GM20000 (cell line): ENCODE results near the gene TLNRD1.
"Not testable (repeated sequence)": the region's sequence is repeated elsewhere in the genome, so short reads cannot be mapped to it uniquely, and the experiment has no call there.

Source experiments
- DNase-seq: peaks from one replicate; pipeline ENCODE4 v3.0.0; 2012; ENCODE audit warnings: low spot score
- TF ChIP-seq, protein P1 (sequence below): IDR thresholded peaks from 2 replicates; pipeline ENCODE4 v1.5.1; 2012; ENCODE audit warnings: mild to moderate bottlenecking, control low read depth; ENCODE audit errors: extremely low read depth, missing control alignments

The TLNRD1 gene

DNA sequence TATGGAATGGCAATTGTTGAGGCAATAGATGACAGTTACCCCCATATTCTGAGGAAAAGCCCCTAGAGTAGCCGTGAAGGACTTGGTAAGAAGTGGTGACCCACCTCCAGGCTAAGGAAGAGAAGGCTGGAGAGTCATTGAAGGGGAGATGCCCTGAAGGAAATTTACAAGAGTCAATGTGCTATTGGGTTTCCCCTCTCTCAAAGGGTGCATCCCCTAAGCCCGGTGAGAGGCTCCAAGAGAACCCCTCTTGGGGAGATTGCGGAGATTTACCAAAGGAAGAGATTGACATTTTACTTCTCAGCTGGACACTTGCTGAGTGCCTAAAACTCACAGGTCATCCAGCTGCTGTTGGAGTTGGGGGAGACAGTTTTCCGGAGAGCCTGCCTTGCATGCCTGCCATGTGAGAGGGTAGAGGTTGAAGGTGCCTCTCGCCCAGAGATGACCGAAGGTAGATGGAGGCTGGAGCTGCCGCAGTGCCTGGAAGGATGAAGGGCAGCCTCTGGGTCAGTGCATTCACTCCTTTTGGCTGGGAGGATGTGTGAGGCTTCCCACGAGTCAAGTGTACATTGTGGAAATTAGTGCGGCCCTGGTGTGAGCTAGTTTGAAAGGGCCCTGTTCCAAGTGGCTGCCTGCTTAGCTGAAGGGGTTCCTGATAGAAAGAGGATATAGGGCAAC, 41.8 kb upstream of the TLNRD1 start:
- no peak for DNase-seq
- TF ChIP-seq, protein P1, sequence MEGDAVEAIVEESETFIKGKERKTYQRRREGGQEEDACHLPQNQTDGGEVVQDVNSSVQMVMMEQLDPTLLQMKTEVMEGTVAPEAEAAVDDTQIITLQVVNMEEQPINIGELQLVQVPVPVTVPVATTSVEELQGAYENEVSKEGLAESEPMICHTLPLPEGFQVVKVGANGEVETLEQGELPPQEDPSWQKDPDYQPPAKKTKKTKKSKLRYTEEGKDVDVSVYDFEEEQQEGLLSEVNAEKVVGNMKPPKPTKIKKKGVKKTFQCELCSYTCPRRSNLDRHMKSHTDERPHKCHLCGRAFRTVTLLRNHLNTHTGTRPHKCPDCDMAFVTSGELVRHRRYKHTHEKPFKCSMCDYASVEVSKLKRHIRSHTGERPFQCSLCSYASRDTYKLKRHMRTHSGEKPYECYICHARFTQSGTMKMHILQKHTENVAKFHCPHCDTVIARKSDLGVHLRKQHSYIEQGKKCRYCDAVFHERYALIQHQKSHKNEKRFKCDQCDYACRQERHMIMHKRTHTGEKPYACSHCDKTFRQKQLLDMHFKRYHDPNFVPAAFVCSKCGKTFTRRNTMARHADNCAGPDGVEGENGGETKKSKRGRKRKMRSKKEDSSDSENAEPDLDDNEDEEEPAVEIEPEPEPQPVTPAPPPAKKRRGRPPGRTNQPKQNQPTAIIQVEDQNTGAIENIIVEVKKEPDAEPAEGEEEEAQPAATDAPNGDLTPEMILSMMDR: no peak

DNA sequence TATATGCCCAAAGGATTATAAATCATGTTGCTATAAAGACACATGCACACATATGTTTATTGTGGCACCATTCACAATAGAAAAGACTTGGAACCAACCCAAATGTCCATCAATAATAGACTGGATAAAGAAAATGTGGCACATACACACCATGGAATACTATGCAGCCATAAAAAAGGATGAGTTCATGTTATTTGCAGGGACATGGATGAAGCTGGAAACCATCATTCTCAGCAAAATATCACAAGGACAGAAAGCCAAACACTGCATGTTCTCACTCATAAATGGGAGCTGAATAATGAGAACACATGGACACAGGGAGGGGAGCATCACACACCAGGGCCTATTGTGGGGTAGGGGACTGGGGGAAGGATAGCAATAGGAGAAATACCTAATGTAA, 35.3 kb upstream of the TLNRD1 start:
- not testable (repeated sequence) for DNase-seq

DNA sequence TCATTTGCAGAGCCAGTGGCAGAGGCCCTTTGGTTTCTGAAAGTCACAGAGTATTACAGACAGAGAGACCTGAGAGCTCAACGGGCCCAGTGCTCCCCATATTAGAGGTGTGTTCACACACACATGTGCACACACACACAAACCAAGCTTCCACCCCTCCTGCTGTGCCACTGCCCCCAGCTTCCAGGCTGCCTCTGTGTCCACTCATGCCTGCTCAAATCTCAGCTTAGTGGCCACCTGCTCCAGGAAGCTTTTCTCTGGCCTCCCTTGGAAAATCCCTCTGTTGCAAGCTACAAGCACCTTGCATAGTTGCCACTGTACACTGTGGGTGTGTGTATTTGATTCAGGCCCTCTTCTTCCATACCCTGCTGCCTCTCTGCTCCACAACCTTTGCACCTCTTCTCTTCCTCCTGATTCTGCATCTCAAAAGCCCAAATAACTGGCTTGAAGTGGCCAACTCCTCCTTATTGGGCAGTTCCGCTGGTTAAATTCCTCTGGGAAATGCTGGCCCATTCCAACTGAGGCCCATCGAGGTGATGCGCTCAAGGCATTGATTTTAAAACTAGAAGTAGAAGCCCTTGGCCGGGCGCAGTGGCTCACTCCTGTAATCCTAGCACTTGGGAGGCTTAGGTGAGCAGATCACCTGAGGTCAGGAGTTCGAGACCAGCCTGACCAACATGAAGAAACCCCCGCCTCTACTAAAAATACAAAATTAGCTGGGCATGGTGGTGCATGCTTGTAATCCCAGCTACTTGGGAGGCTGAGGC, 34.1 kb upstream of the TLNRD1 start:
- TF ChIP-seq, protein P1: no peak
- DNase-seq: no peak

DNA sequence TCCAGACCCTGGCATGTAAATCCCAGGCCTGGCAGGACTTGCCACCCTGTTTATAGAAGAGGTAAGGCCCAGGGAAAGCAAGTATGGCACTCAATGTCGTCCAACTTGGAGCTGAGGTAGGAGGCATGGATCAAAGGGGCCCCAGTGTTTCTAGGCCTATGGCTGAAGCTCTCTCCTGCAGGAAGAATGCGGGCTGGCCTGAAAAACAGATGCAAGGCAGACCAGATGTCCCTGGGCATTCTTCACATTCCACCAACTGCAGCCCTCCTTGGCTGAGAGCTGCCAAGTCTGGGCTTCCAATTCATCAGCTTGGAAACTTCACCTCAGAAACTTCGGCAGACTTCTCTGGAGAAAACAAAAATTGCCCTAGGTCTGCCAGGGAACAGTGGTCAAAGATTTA, 33.3 kb upstream of the TLNRD1 start:
- TF ChIP-seq, protein P1: no peak
- no peak for DNase-seq

DNA sequence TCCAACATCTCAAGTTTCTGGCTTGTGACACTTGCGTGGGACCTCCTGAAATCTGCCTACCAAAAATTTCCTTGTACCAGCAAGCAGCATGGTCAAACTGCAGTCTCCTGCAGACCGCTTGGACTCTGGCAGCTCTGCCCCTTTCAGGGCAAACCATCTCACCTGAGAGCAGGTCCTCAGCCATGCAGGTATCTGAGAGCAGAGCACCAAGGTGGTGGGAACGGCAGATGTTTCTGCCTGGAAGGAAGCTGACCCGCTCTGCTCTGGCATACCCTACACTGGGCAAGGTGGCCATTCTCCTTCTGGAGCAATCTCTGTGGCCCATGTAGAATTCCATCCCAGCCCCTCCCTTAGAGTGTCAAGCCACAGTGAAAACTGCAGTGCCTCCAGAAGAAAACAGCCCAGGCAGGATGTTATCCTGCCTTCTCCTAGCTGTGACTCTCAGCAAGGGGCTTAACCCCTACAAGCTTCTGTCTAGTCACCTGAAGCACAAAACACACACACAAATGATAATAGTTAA, 32.7 kb upstream of the TLNRD1 start:
- DNase-seq: no peak
- TF ChIP-seq, protein P1: no peak

DNA sequence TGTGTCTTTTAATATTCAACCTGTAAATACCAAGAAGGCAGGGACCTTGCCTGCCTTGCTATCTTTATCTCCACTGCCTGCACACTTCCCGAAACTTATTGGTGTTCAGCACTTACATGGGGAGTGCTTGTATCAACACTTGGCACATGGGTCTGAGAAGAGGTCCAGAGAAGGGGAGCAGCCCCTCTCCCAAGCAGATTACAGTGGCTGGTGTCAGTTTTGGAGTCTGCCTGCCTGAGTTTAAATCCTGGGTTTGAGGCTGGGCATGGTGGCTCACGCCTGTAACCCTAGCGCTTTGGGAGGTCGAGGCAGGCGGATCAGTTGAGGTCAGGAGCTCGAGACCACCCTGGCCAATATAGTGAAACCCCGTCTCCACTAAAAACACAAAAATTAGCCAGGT, 31.4 kb upstream of the TLNRD1 start:
- TF ChIP-seq, protein P1: no peak
- no peak for DNase-seq

DNA sequence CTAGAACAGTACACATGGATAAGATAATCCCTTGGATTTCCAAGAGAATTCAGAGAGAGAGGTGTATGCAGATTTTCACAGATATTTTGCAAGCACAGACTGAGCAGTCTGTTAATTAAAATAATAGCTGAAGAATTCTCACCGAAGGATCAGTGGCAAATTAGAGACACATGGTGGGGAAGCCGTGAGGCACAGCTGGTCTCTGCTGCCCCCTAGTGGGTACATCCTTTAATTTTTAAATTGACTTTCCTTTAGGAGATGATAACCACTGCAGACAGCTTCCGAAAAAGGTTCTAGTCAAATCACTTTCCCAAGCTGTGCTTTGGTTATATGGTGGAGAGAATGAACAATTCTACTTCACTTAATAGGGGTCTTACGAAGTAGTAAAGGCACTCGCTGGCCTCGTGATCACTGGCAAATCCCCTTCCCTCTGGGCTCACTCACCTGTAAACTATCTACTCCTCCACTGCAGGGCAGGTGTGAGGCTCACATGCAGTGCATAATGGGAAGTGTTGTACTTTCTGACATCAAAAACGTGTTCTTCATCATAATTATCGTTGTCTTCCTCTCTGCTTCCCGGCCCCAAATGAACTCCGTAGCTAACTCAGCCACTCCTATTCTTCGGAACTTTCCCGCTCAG, 30.6 kb upstream of the TLNRD1 start:
- peak; percentile 59 for DNase-seq
- TF ChIP-seq, protein P1: peak; percentile 24
